HL-60 (cell line): Measurements from ENCODE around the gene FMNL3.

Experiments used
- GABPA ChIP-seq: IDR thresholded peaks from 2 replicates; pipeline ENCODE4 v1.6.1; 2012; ENCODE audit warnings: low read depth
- POLR2AphosphoS5 ChIP-seq: IDR thresholded peaks from 2 replicates; pipeline ENCODE4 v1.6.1; 2012; ENCODE audit warnings: low read depth
- TF ChIP-seq, protein P1 (sequence below): IDR thresholded peaks from one replicate; pipeline ENCODE4 v1.5.1; 2011; ENCODE audit warnings: low read length, control low read depth, inconsistent platforms; ENCODE audit not compliant: insufficient read depth
- TF ChIP-seq, protein P2 (sequence below): IDR thresholded peaks from 2 replicates; pipeline ENCODE4 v1.6.1; 2012; ENCODE audit warnings: low read depth; ENCODE audit not compliant: insufficient replicate concordance

DNA sequence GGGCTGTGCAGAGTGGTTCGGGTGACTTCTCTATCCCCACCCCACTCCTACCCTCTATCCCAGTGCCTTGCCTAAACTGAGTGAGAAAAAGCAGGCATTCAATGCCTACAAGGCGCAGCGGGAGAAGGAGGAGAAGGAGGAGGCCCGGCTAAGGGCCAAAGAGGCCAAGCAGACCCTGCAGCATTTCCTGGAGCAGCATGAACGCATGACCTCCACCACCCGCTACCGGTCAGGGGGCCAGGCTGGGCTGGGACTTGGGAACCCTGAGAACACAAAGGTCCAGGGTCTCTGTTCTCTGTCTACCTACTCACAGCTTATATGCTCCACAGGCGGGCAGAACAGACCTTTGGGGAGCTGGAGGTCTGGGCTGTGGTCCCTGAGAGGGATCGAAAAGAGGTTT lies 72.2 kb downstream of the FMNL3 start:
- TF ChIP-seq, protein P1, sequence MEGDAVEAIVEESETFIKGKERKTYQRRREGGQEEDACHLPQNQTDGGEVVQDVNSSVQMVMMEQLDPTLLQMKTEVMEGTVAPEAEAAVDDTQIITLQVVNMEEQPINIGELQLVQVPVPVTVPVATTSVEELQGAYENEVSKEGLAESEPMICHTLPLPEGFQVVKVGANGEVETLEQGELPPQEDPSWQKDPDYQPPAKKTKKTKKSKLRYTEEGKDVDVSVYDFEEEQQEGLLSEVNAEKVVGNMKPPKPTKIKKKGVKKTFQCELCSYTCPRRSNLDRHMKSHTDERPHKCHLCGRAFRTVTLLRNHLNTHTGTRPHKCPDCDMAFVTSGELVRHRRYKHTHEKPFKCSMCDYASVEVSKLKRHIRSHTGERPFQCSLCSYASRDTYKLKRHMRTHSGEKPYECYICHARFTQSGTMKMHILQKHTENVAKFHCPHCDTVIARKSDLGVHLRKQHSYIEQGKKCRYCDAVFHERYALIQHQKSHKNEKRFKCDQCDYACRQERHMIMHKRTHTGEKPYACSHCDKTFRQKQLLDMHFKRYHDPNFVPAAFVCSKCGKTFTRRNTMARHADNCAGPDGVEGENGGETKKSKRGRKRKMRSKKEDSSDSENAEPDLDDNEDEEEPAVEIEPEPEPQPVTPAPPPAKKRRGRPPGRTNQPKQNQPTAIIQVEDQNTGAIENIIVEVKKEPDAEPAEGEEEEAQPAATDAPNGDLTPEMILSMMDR = no peak
- TF ChIP-seq POLR2AphosphoS5 (no peak), GABPA (no peak)
- TF ChIP-seq, protein P2, sequence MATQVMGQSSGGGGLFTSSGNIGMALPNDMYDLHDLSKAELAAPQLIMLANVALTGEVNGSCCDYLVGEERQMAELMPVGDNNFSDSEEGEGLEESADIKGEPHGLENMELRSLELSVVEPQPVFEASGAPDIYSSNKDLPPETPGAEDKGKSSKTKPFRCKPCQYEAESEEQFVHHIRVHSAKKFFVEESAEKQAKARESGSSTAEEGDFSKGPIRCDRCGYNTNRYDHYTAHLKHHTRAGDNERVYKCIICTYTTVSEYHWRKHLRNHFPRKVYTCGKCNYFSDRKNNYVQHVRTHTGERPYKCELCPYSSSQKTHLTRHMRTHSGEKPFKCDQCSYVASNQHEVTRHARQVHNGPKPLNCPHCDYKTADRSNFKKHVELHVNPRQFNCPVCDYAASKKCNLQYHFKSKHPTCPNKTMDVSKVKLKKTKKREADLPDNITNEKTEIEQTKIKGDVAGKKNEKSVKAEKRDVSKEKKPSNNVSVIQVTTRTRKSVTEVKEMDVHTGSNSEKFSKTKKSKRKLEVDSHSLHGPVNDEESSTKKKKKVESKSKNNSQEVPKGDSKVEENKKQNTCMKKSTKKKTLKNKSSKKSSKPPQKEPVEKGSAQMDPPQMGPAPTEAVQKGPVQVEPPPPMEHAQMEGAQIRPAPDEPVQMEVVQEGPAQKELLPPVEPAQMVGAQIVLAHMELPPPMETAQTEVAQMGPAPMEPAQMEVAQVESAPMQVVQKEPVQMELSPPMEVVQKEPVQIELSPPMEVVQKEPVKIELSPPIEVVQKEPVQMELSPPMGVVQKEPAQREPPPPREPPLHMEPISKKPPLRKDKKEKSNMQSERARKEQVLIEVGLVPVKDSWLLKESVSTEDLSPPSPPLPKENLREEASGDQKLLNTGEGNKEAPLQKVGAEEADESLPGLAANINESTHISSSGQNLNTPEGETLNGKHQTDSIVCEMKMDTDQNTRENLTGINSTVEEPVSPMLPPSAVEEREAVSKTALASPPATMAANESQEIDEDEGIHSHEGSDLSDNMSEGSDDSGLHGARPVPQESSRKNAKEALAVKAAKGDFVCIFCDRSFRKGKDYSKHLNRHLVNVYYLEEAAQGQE = no peak
